Testis (tissue), 3 donors: ENCODE measurements around the gene GTF3C2. TPM values are rescaled to one million over a fixed set of nuclear protein-coding genes. Genes with fewer than 3 reads are reported as not detected.
A peak's percentile ranks its signal among the peaks of the same experiment; 100 is the strongest.

Source experiments
- DNase-seq: peaks from one replicate; pipeline ENCODE4 v3.0.0-alpha.2; 2019
- H3K27ac ChIP-seq, 2 donors: fragments of 200-600 bp; sonication (generic); one replicate each; pipeline ENCODE4 v1.5.1; 2019
- H3K27me3 ChIP-seq: fragments of 200-600 bp; sonication (generic); one replicate; pipeline ENCODE4 v1.5.1; 2019
- H3K36me3 ChIP-seq: fragments of 200-600 bp; sonication (generic); one replicate; pipeline ENCODE4 v1.5.1; 2017; ENCODE audit warnings: low read depth; ENCODE audit errors: missing control alignments
- H3K4me1 ChIP-seq: fragments of 200-600 bp; sonication (generic); one replicate; pipeline ENCODE4 v1.5.1; 2019
- H3K4me3 ChIP-seq, 2 donors: fragments of 200-600 bp; sonication (generic); one replicate each; pipeline ENCODE4 v1.5.1; 2017 to 2019
- H3K9me3 ChIP-seq: fragments of 200-600 bp; sonication (generic); one replicate; pipeline ENCODE4 v1.5.1; 2017
- POLR2A ChIP-seq: fragments of 450-650 bp; IDR thresholded peaks from one replicate; pipeline ENCODE4 v1.6.1; 2017; ENCODE audit warnings: antibody characterized with exemption, mild to moderate bottlenecking, moderate library complexity
- WGBS, 2 donors: methylation state at CpG; one replicate each; pipeline ENCODE4 v1.1.5; 2018; 5-methylcytosine and 5-hydroxymethylcytosine counted together
- intact Hi-C: fragments of 100-400 bp; cut with DNase I; formaldehyde crosslinking; loops from one replicate; pipeline ENCODE4 v1.15.1; 2023; ENCODE audit warnings: low total_unique reads
- polyA plus RNA-seq: library from polyadenylated mRNA; stranded (reverse); fragments of 350-450 nt; fragmentation: Illumina TruSeq; extraction: RNeasy Lipid Tissue Mini Kit (QIAGEN cat#74804); gene quantifications from one replicate; pipeline ENCODE4 v1.2.3, GENCODE V29; 2014; ENCODE audit warnings: low read depth, low replicate concordance; ENCODE audit not compliant: insufficient read depth
- total RNA-seq, 2 donors: library from RNA; depleted of rRNA; stranded (reverse); fragments of >200 nt; gene quantifications; one replicate each; pipeline ENCODE4 v1.2.3, GENCODE V29; 2016
- TF ChIP-seq, protein P1 (sequence below), 3 experiments: fragments of 450-650 bp in 2 of 3; fragments of 200-600 bp in 1 of 3; sonication (generic) in 1 of 3; IDR thresholded peaks; one replicate each; pipeline ENCODE4 v1.5.1; 2016 to 2019; ENCODE audit warnings: antibody characterized with exemption in 3 of 3, mild to moderate bottlenecking in 2 of 3, moderate library complexity in 1 of 3

GTF3C2 gene
- total and polyA plus RNA-seq, 3 donors from 2014 or later, result 55.1 to 91.3 (median 72.6) TPM

DNA sequence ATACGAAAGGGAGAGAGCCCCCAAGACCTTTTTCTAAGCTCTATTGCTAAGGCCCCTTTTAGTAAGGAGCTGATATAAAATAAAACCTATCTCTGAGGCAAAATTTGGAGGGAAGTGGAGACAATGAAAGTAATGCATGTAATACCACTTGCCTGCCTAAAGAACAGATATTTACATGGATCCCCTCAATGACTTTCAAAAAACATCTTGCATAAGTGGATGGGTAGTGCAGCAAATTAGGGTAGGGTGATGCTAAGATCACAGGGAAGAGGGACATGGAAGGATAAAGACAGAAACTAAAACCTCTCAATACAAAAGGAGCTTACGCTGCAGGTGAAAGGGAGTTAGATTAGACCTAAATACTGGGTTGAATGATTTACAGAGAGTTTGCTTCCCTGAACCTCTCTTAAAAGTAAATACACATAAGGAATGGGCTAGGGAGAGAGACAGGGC, 22.8 kb upstream of the GTF3C2 start:
- H3K27me3 ChIP-seq, result no peaks in the 10 kb centered on the region
- DNase-seq, result no peak
- WGBS, 2 donors, result 63 to 77% methylated on average over 2 of the region's 2 CpGs
- H3K4me1 ChIP-seq, result peaks cover 8% of the 10 kb centered on the region
- H3K4me3 ChIP-seq, result peak overlapping the region in 1 of 2 donors; percentile 81
- H3K27ac ChIP-seq, result peak overlapping the region; percentile 81 to 91
- H3K36me3 ChIP-seq, result no peaks in the 10 kb centered on the region
- no peaks in the 10 kb centered on the region for H3K9me3 ChIP-seq
- TF ChIP-seq, protein P1, sequence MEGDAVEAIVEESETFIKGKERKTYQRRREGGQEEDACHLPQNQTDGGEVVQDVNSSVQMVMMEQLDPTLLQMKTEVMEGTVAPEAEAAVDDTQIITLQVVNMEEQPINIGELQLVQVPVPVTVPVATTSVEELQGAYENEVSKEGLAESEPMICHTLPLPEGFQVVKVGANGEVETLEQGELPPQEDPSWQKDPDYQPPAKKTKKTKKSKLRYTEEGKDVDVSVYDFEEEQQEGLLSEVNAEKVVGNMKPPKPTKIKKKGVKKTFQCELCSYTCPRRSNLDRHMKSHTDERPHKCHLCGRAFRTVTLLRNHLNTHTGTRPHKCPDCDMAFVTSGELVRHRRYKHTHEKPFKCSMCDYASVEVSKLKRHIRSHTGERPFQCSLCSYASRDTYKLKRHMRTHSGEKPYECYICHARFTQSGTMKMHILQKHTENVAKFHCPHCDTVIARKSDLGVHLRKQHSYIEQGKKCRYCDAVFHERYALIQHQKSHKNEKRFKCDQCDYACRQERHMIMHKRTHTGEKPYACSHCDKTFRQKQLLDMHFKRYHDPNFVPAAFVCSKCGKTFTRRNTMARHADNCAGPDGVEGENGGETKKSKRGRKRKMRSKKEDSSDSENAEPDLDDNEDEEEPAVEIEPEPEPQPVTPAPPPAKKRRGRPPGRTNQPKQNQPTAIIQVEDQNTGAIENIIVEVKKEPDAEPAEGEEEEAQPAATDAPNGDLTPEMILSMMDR (IDR thresholded peaks at IDR 0.05), result no peak
- TF ChIP-seq POLR2A, result no peak
- intact Hi-C loops, result no loop called here

GRCh38 chr2:27378809-27379290, 22.3 kb upstream of the GTF3C2 start:
- WGBS, 2 donors, result 83 to 88% methylated on average over 5 to 8 of the region's 9 CpGs
- H3K4me3 ChIP-seq, result no peak overlapping the region
- intact Hi-C loops, result no loop called here

GRCh38 chr2:27378096-27378808, 21.7 kb upstream of the GTF3C2 start:
- Histone ChIP-seq H3K4me1 (peaks cover 8% of the 10 kb centered on the region), H3K27ac (no peak overlapping the region), H3K27me3 (no peaks in the 10 kb centered on the region), H3K9me3 (no peaks in the 10 kb centered on the region), H3K36me3 (no peaks in the 10 kb centered on the region), H3K4me3 (no peak overlapping the region)
- TF ChIP-seq, protein P1 (IDR thresholded peaks at IDR 0.05), result no peak
- no peak for TF ChIP-seq POLR2A
- intact Hi-C loops, result no loop called here
- WGBS, 2 donors, result 76 to 77% methylated on average over 7 to 29 of the region's 29 CpGs
- DNase-seq, result no peak

More at GRCh38 chr2:27378809-27379290, 22.3 kb upstream of the GTF3C2 start:
- TF ChIP-seq, protein P1 (IDR thresholded peaks at IDR 0.05), result no peak
- TF ChIP-seq POLR2A, result no peak
- H3K4me1 ChIP-seq, result peaks cover 8% of the 10 kb centered on the region
- no peaks in the 10 kb centered on the region for H3K27me3 ChIP-seq
- no peak overlapping the region for H3K27ac ChIP-seq
- H3K36me3 ChIP-seq, result no peaks in the 10 kb centered on the region
- no peaks in the 10 kb centered on the region for H3K9me3 ChIP-seq
- no peak for DNase-seq

DNA sequence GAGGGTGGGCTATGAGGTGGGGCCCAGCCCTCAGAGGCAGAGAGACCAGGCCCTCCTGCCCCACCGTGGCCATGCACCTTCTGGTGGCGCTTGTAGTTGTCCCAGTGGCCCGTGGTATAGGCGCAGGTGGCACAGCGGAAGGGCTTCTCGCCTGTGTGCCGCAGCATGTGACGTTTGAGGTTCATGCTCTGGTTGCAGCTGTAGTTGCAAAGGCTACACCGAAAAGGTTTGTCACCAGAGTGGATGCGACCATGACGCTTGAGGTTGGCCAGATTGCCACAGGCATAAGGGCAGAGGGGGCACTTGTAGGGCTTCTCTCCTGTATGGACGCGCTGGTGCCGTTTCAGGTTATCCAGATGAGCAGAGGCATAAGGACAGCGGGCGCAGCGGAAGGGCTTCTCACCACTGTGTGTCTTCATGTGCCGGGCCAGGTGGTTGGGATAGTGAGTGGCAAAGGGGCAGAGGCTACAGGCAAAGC, 21.1 kb upstream of the GTF3C2 start:
- H3K36me3 ChIP-seq, result no peaks in the 10 kb centered on the region
- no peaks in the 10 kb centered on the region for H3K27me3 ChIP-seq
- no peak overlapping the region for H3K4me3 ChIP-seq
- 87 to 90% methylated on average over 13 to 18 of the region's 18 CpGs for WGBS, 2 donors
- H3K9me3 ChIP-seq, result no peaks in the 10 kb centered on the region
- peaks cover 8% of the 10 kb centered on the region for H3K4me1 ChIP-seq
- TF ChIP-seq, protein P1 (IDR thresholded peaks at IDR 0.05), result no peak
- no peak for TF ChIP-seq POLR2A
- intact Hi-C loops, result no loop called here
- no peak overlapping the region for H3K27ac ChIP-seq
- DNase-seq, result no peak
